ENCODE data around the gene TADA2A.

TADA2A gene

DNA sequence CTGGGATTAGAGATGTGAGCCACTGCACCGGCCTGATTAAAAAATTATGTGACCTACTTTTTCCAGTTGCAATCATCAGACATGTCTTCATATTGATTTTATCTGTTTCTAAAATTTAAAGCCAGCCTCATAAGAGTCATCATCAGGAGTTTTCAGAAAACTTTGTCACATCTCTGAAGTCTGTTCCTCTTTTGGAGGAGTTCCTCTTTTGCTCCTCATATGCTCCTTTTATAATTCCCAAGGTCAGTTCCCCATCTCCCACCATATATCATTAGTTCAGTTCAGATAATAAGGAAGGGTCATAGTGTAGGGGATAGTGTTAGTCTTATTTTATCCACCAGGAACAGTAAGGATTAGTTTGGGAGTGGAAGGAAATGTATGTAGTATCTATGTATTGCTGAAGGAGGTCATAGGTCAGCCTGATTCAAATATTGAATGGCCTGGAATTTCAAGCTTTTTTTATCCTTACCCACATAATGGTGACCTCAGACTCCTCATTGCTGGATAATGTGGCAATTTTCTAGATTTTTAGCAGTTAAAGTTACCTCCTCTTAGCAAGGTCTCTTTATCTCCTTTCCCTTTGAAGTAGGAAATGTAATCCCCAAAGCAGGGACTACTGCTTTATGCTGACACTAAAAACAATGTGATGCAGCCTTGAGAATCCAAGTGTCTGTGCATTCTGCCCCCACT lies 69.2 kb downstream of the TADA2A start:
- TF ChIP-seq, protein P1, sequence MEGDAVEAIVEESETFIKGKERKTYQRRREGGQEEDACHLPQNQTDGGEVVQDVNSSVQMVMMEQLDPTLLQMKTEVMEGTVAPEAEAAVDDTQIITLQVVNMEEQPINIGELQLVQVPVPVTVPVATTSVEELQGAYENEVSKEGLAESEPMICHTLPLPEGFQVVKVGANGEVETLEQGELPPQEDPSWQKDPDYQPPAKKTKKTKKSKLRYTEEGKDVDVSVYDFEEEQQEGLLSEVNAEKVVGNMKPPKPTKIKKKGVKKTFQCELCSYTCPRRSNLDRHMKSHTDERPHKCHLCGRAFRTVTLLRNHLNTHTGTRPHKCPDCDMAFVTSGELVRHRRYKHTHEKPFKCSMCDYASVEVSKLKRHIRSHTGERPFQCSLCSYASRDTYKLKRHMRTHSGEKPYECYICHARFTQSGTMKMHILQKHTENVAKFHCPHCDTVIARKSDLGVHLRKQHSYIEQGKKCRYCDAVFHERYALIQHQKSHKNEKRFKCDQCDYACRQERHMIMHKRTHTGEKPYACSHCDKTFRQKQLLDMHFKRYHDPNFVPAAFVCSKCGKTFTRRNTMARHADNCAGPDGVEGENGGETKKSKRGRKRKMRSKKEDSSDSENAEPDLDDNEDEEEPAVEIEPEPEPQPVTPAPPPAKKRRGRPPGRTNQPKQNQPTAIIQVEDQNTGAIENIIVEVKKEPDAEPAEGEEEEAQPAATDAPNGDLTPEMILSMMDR (IDR thresholded peaks at IDR 0.05; ENCODE audit: low read depth, low read length), result no peak
- Histone ChIP-seq H3K9me3 (no peaks in the 10 kb centered on the region), H3K27me3 (no peaks in the 10 kb centered on the region), H3K4me3 (ENCODE audit: low read depth, low read length) (no peak overlapping the region), H3K36me3 (peaks cover 46% of the 10 kb centered on the region), H3K4me1 (no peaks in the 10 kb centered on the region)
- no peak for DNase-seq

DNA sequence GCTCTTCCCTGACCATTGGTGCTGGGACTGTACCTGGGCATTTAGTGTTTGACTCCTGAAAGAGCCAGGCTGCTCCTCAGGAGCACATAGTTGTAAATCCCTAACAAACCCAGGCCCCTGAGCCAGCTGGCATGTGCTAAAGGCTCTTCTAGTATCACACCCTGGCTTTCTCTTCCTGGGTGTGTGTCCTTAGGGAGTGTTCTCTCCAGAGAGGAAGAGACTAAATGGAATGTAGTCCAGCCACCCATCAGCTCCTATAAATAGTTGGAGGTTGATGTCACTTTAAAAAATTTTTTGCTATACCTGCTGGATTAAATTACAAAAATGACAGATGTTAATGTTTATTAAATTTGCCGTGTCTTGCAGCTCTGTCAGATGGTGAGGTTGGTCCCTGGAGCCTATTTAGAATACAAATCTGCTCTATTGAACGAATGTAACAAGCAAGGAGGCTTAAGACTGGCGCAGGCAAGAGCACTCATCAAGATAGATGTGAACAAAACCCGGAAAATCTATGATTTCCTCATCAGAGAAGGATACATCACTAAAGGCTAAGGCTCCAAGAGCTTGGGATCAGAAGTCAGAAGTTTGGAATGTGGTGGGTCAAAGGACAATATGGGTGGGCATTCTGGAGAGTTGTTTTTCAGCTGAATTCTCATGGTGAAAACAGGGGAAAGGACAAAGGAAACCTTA lies 69.9 kb downstream of the TADA2A start:
- Histone ChIP-seq H3K36me3 (peaks cover 42% of the 10 kb centered on the region), H3K27me3 (no peaks in the 10 kb centered on the region), H3K9me3 (no peaks in the 10 kb centered on the region), H3K4me3 (ENCODE audit: low read depth, low read length) (no peak overlapping the region), H3K4me1 (no peaks in the 10 kb centered on the region)
- no peak for DNase-seq
- TF ChIP-seq, protein P1 (IDR thresholded peaks at IDR 0.05; ENCODE audit: low read depth, low read length), result no peak

DNA sequence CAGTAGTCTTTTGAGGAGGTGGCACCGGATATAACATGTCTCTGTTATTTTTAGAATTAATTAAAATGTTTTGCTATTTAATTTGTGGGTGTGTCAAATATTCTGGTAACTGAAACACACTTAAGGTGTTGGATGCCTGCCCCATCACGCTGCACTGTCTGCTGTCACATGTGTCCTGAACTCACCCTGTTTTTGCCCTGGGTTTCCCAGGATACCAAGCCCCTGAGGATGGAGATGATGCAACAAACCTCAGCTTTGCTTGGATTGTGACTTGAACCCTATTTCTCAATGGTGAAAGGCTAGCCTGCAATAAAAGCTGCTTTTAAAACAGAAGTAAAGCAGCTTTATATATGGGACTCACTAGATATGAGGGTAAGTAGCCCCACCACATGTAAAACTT lies 71.5 kb downstream of the TADA2A start:
- H3K36me3 ChIP-seq, result peaks cover 36% of the 10 kb centered on the region
- no peaks in the 10 kb centered on the region for H3K9me3 ChIP-seq
- H3K4me3 ChIP-seq (ENCODE audit: low read depth, low read length), result no peak overlapping the region
- no peak for DNase-seq
- no peaks in the 10 kb centered on the region for H3K4me1 ChIP-seq
- TF ChIP-seq, protein P1 (IDR thresholded peaks at IDR 0.05; ENCODE audit: low read depth, low read length), result no peak
- H3K27me3 ChIP-seq, result no peaks in the 10 kb centered on the region

DNA sequence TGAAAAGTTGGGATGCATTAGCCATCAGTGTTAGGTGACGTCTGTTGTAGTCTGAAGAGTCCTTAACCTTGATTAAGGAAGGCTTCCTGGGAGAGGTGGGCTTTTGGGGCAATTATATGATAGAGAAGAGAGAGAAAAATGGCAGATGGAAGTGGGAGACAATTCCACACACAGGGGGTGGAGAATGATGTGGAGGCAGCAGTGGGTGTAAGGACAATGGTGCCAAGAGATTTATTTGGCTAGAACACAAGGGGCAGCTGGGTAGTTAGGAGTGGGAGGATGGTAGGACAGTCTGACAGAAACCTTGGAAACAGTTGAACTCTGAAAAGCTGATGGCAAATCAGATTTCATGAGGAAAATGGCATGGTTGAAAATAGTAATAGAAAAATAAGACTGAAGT lies 72.3 kb downstream of the TADA2A start:
- Histone ChIP-seq H3K4me3 (ENCODE audit: low read depth, low read length) (no peak overlapping the region), H3K4me1 (peaks cover 4% of the 10 kb centered on the region; the same call in 1 of the 2 replicates), H3K36me3 (peaks cover 27% of the 10 kb centered on the region), H3K9me3 (no peaks in the 10 kb centered on the region), H3K27me3 (no peaks in the 10 kb centered on the region)
- TF ChIP-seq, protein P1 (IDR thresholded peaks at IDR 0.05; ENCODE audit: low read depth, low read length), result no peak
- DNase-seq, result no peak

DNA sequence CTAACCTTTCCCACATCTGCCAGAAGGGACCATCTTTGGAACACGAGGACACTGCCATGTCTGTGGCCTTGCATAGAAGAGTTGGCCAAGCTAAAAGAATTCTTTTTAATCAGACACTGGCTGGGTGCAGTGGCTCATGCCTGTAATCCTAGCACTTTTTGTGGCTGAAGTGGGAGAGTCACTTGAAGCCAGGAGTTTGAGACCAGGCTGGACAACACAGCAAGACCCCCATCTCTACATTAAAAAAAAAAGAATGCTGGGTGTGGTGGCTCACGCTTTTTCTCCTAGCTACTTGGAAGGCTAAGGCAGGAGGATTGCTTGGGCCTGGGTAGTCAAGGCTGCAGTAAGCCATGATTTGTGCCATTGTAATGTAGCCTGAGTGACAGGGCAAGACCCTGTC lies 73.7 kb downstream of the TADA2A start:
- TF ChIP-seq, protein P1 (IDR thresholded peaks at IDR 0.05; ENCODE audit: low read depth, low read length), result no peak
- Histone ChIP-seq H3K36me3 (peaks cover 18% of the 10 kb centered on the region), H3K4me1 (peaks cover 4% of the 10 kb centered on the region; the same call in 1 of the 2 replicates), H3K27me3 (no peaks in the 10 kb centered on the region), H3K4me3 (ENCODE audit: low read depth, low read length) (no peak overlapping the region), H3K9me3 (no peaks in the 10 kb centered on the region)
- DNase-seq, result no peak

Measured in BE2C (cell line).